RWPE1 (cell line): ENCODE results near the gene AUTS2.

Experiments used
- CTCF ChIA-PET: fragments of 350-600 bp; sonication (Branson Sonifier 250); formaldehyde crosslinking; extraction: SDS; loops from one replicate; lab custom pipeline; 2021; lab: Yijun Ruan, JAX
- POLR2A ChIA-PET: fragments of 400-600 bp; formaldehyde crosslinking; extraction: SDS; loops from one replicate; lab custom pipeline; 2020; ENCODE audit warnings: antibody characterized with exemption; ENCODE audit not compliant: low non-redundant PET; lab: Yijun Ruan, JAX
- DNase-seq: peaks from one replicate; pipeline ENCODE4 v3.0.0; 2012; ENCODE audit warnings: low spot score
- H3K27ac ChIP-seq: fragments of 450-650 bp; 2 replicates; pipeline ENCODE4 v1.5.1; 2017
- TF ChIP-seq, protein P1 (sequence below): fragments of 450-650 bp; conservative IDR thresholded peaks from 2 replicates; pipeline ENCODE4 v1.5.1; 2017; ENCODE audit warnings: low read depth, mild to moderate bottlenecking

Gene AUTS2

GRCh38 chr7:69625798-69626197 lies 27.5 kb downstream of the AUTS2 start:
- no peak for DNase-seq
- TF ChIP-seq, protein P1, sequence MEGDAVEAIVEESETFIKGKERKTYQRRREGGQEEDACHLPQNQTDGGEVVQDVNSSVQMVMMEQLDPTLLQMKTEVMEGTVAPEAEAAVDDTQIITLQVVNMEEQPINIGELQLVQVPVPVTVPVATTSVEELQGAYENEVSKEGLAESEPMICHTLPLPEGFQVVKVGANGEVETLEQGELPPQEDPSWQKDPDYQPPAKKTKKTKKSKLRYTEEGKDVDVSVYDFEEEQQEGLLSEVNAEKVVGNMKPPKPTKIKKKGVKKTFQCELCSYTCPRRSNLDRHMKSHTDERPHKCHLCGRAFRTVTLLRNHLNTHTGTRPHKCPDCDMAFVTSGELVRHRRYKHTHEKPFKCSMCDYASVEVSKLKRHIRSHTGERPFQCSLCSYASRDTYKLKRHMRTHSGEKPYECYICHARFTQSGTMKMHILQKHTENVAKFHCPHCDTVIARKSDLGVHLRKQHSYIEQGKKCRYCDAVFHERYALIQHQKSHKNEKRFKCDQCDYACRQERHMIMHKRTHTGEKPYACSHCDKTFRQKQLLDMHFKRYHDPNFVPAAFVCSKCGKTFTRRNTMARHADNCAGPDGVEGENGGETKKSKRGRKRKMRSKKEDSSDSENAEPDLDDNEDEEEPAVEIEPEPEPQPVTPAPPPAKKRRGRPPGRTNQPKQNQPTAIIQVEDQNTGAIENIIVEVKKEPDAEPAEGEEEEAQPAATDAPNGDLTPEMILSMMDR, result no peak
- H3K27ac ChIP-seq, result no peak overlapping the region
- ChIA-PET POLR2A (no interaction called here), CTCF (no interaction called here)

- DNase-seq, result no peak
- POLR2A ChIA-PET, result no interaction called here
- CTCF ChIA-PET, result no interaction called here
- H3K27ac ChIP-seq, result no peak overlapping the region
- TF ChIP-seq, protein P1, result no peak
These were observed 32.0 kb downstream of the AUTS2 start for GRCh38 chr7:69630292-69630691.

DNA sequence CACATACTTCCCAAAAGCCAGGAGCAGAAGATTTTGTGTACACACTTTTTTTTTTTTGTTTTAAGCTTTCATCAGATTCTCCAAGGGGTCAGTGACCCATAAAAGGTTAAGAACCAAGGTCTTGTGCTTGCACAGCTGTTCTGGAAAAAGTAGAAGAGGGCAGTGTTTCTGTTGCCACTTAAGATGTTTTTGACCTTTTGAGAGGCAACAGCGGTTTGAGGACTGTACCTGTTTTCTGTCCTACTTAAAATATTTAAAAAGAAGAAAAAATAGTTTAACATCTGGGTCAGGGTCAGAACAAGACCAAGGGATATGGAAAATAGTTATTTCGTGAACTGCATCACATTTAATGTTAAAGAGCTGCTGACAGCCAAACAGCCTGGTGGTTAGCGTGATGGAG lies 32.9 kb downstream of the AUTS2 start:
- DNase-seq, result no peak
- POLR2A ChIA-PET, result no interaction called here
- H3K27ac ChIP-seq, result no peak overlapping the region
- CTCF ChIA-PET, result interaction anchor here (0.6 kb wide), 1 partner anchor 292 kb away, joined by 3 read pairs; no protein-coding TSS in a partner anchor
- TF ChIP-seq, protein P1, result no peak

DNA sequence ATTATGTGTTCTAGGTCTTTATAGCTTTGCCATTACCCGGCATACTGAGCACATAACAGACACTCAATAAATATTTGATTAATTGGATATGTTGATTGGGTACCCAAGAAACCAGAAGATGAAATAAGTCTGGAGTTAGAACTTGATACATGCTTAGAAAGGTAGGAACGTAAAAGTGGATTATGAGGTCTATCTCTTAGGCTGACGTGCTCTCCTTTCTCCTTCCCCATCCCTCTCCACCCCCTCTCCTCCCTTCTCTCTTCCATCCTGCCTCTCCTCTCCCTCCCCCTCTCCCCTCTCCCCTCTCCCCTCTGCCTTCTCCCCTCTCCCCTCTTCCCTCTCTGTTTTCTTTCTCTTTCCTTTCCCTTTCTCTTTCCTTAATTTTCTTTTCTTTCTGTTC lies 34.0 kb downstream of the AUTS2 start:
- POLR2A ChIA-PET, result no interaction called here
- no peak overlapping the region for H3K27ac ChIP-seq
- CTCF ChIA-PET, result no interaction called here
- no peak for DNase-seq
- TF ChIP-seq, protein P1, result no peak

GRCh38 chr7:69633122-69633831 lies 35.0 kb downstream of the AUTS2 start:
- no peak overlapping the region for H3K27ac ChIP-seq
- DNase-seq, result no peak
- TF ChIP-seq, protein P1, result no peak
- CTCF ChIA-PET, result no interaction called here
- POLR2A ChIA-PET, result no interaction called here

- TF ChIP-seq, protein P1, result no peak
- ChIA-PET POLR2A (no interaction called here), CTCF (no interaction called here)
- DNase-seq, result no peak
- H3K27ac ChIP-seq, result no peak overlapping the region
These were observed 37.4 kb downstream of the AUTS2 start for GRCh38 chr7:69635555-69636185.
